HCT116 (cell line): ENCODE data around the gene TRAK1. TPM values are rescaled to one million over a fixed set of nuclear protein-coding genes. Genes with fewer than 3 reads are reported as not detected.

ENCODE experiments used
- ATAC-seq: fragments of 200-7000 bp; cut with Tn5 transposase; 2 replicates; pipeline ENCODE4 v1.9.1; 2020; ENCODE audit warnings: mild to moderate bottlenecking, moderate library complexity
- BruUV-seq: library from RNA; stranded (reverse); fragments of 400-500 nt; replicated peaks from 2 replicates; lab custom pipeline; 2021; lab: Mats Ljungman, UMichigan
- CTCF ChIA-PET: fragments of 300-600 bp; sonication (Branson Sonifier 250); formaldehyde crosslinking; loops from one replicate; lab custom pipeline; 2021; ENCODE audit warnings: antibody characterized with exemption; lab: Charles Lee
- POLR2A ChIA-PET: fragments of 300-600, 350-600 bp; sonication (Branson Sonifier 250); formaldehyde crosslinking; loops from one replicate; lab custom pipeline; 2021; ENCODE audit warnings: antibody characterized with exemption; lab: Charles Lee
- RAD21 ChIA-PET, 2 experiments: fragments of 300-600 bp; sonication (Branson Sonifier 250); formaldehyde crosslinking; loops; one replicate each; lab custom pipeline; 2023; ENCODE audit warnings: low total read pairs in 2 of 2; ENCODE audit not compliant: uncharacterized antibody in 2 of 2, unreplicated experiment in 2 of 2, low non-redundant PET in 1 of 2; lab: Charles Lee
- DNase-seq: peaks from one replicate; pipeline ENCODE4 v3.0.0-alpha.2; 2010; ENCODE audit warnings: low read depth, low spot score
- H2AFZ ChIP-seq: fragments of 200-600 bp; shearing (Covaris generic), sonication (generic); 2 replicates; pipeline ENCODE4 v1.6.1; 2017; ENCODE audit warnings: low read depth, mixed run types, mixed read lengths, antibody characterized with exemption, low read length; ENCODE audit not compliant: poor library complexity, severe bottlenecking
- H3K27ac ChIP-seq: 2 replicates; pipeline ENCODE4 v1.5.1; 2012; ENCODE audit warnings: low read depth, low read length
- H3K27me3 ChIP-seq: fragments of 200-600 bp; sonication (generic); 2 replicates; pipeline ENCODE4 v1.6.1; 2016; ENCODE audit warnings: mixed run types, low read length, mixed read lengths; ENCODE audit not compliant: insufficient read depth
- H3K36me3 ChIP-seq, 2 experiments: fragments of 200-500 bp in 1 of 2; fragments of 200-600 bp in 1 of 2; sonication (Bioruptor generic) in 1 of 2; sonication (generic) in 1 of 2; 2 replicates each; pipeline versions ENCODE4 v1.5.1 to v1.6.1; 2014 to 2016; ENCODE audit warnings: low read length in 2 of 2, inconsistent platforms in 1 of 2, mixed read lengths in 1 of 2, mixed run types in 1 of 2; ENCODE audit not compliant: insufficient read depth in 2 of 2, control insufficient read depth in 1 of 2
- H3K4me1 ChIP-seq, 2 experiments: fragments of 200-600 bp in 1 of 2; sonication (generic) in 1 of 2; 2 replicates each; pipeline versions ENCODE4 v1.5.1 to v1.6.1; 2012 to 2017; ENCODE audit warnings: low read length in 2 of 2, inconsistent platforms in 1 of 2, mild to moderate bottlenecking in 1 of 2, mixed read lengths in 1 of 2, mixed run types in 1 of 2, moderate library complexity in 1 of 2; ENCODE audit not compliant: insufficient read depth in 2 of 2, control insufficient read depth in 1 of 2
- H3K4me2 ChIP-seq: fragments of 200-600 bp; sonication (generic); 2 replicates; pipeline ENCODE4 v1.6.1; 2017; ENCODE audit warnings: mixed run types, low read length, mixed read lengths
- H3K4me3 ChIP-seq, 2 experiments: fragments of 200-600 bp in 1 of 2; sonication (generic) in 1 of 2; replicated peaks in 1 of 2; 2 replicates each; pipeline ENCODE4 v1.5.1; 2011 to 2016; ENCODE audit warnings: low read length in 2 of 2, control low read depth in 1 of 2, low read depth in 1 of 2, mild to moderate bottlenecking in 1 of 2, mixed read lengths in 1 of 2, mixed run types in 1 of 2
- H3K79me2 ChIP-seq: fragments of 200-600 bp; sonication (generic); 2 replicates; pipeline ENCODE4 v1.6.1; 2017; ENCODE audit warnings: mild to moderate bottlenecking, mixed run types, low read length, moderate library complexity, mixed read lengths; ENCODE audit not compliant: insufficient read depth
- H3K9ac ChIP-seq: fragments of 200-600 bp; sonication (generic); 2 replicates; pipeline ENCODE4 v1.6.1; 2016; ENCODE audit warnings: low read length, mixed read lengths
- H3K9me2 ChIP-seq: fragments of 200-600 bp; sonication (generic), shearing (Covaris generic); 2 replicates; pipeline ENCODE4 v1.6.1; 2017; ENCODE audit warnings: mixed run types, mild to moderate bottlenecking, moderate library complexity; ENCODE audit not compliant: insufficient read depth
- H3K9me3 ChIP-seq, 2 experiments: fragments of 200-500 bp in 1 of 2; fragments of 200-600 bp in 1 of 2; sonication (Bioruptor generic) in 1 of 2; sonication (generic) in 1 of 2; 2 replicates each; pipeline ENCODE4 v1.6.1; 2014 to 2017; ENCODE audit warnings: low read length in 2 of 2, mixed read lengths in 2 of 2, inconsistent platforms in 1 of 2, low read depth in 1 of 2, mild to moderate bottlenecking in 1 of 2, mixed run types in 1 of 2, moderate library complexity in 1 of 2; ENCODE audit not compliant: control insufficient read depth in 1 of 2, insufficient read depth in 1 of 2
- H4K20me1 ChIP-seq: fragments of 200-600 bp; sonication (generic), shearing (Covaris generic); 2 replicates; pipeline ENCODE4 v1.6.1; 2017; ENCODE audit warnings: mixed run types, mild to moderate bottlenecking, moderate library complexity; ENCODE audit not compliant: insufficient read depth
- EGR1 ChIP-seq: IDR thresholded peaks from 2 replicates; pipeline ENCODE4 v1.6.1; 2012; ENCODE audit warnings: low read depth
- EZH2 ChIP-seq: fragments of 200-600 bp; sonication (generic); IDR thresholded peaks from 2 replicates; pipeline ENCODE4 v1.6.1; 2017; ENCODE audit warnings: antibody characterized with exemption, mixed run types
- EZH2phosphoT487 ChIP-seq: fragments of 200-600 bp; IDR thresholded peaks from 2 replicates; pipeline ENCODE4 v1.6.1; 2018; ENCODE audit warnings: antibody characterized with exemption, borderline replicate concordance
- FOSL1 ChIP-seq: IDR thresholded peaks from 2 replicates; pipeline ENCODE4 v1.6.1; 2012; ENCODE audit warnings: low read depth
- POLR2A ChIP-seq: IDR thresholded peaks from 2 replicates; pipeline ENCODE4 v1.7.0; 2011; ENCODE audit warnings: borderline replicate concordance; ENCODE audit not compliant: insufficient read depth, insufficient read length; ENCODE audit errors: extremely low read depth
- POLR2AphosphoS5 ChIP-seq: IDR thresholded peaks from 2 replicates; pipeline ENCODE4 v1.6.1; 2011; ENCODE audit warnings: mild to moderate bottlenecking, low read depth, low read length, moderate library complexity
- RAD21 ChIP-seq: IDR thresholded peaks from 2 replicates; pipeline ENCODE4 v1.6.1; 2012; ENCODE audit warnings: low read depth, mild to moderate bottlenecking
- SP1 ChIP-seq: IDR thresholded peaks from 2 replicates; pipeline ENCODE4 v1.6.1; 2012; ENCODE audit warnings: low read depth
- SRF ChIP-seq: IDR thresholded peaks from 2 replicates; pipeline ENCODE4 v1.6.1; 2012; ENCODE audit warnings: low read depth
- TCF7L2 ChIP-seq: IDR thresholded peaks from 2 replicates; pipeline ENCODE4 v1.7.0; 2011; ENCODE audit warnings: borderline replicate concordance, inconsistent platforms; ENCODE audit not compliant: insufficient read depth, insufficient read length; ENCODE audit errors: extremely low read depth
- YY1 ChIP-seq: IDR thresholded peaks from 2 replicates; pipeline ENCODE4 v1.6.1; 2011; ENCODE audit warnings: low read length, low read depth, moderate library complexity, mild to moderate bottlenecking; ENCODE audit not compliant: insufficient replicate concordance; ENCODE audit errors: extremely low read depth
- ZFX ChIP-seq: fragments of 450-650 bp; IDR thresholded peaks from 2 replicates; pipeline ENCODE4 v1.6.1; 2017
- intact Hi-C: fragments of 100-400 bp; cut with micrococcal nuclease; formaldehyde crosslinking; loops from 2 replicates; pipeline ENCODE4 v1.10.0; 2022
- total RNA-seq: library from RNA; stranded (reverse); gene quantifications from one replicate; pipeline ENCODE4 v1.2.1, GENCODE V29; 2021; ENCODE audit not compliant: unreplicated experiment
- TF ChIP-seq, protein P1 (sequence below): IDR thresholded peaks from 2 replicates; pipeline ENCODE4 v1.6.1; 2012
- TF ChIP-seq, protein P2 (sequence below), 3 experiments: fragments of 200-600 bp in 1 of 3; sonication (generic) in 1 of 3; IDR thresholded peaks in 2 of 3; conservative IDR thresholded peaks in 1 of 3; 2 replicates each; pipeline ENCODE4 v1.5.1; 2012 to 2017; ENCODE audit warnings: low read depth in 2 of 3, low read length in 2 of 3, antibody characterized with exemption in 1 of 3, borderline replicate concordance in 1 of 3, control low read depth in 1 of 3, mild to moderate bottlenecking in 1 of 3, mixed read lengths in 1 of 3, mixed run types in 1 of 3, moderate library complexity in 1 of 3; ENCODE audit not compliant: insufficient read depth in 1 of 3
- TF ChIP-seq, protein P3 (sequence below): IDR thresholded peaks from 2 replicates; pipeline ENCODE4 v1.6.1; 2012
- TF ChIP-seq, protein P4 (sequence below): IDR thresholded peaks from 2 replicates; pipeline ENCODE4 v1.6.1; 2011; ENCODE audit warnings: mild to moderate bottlenecking, low read length, moderate library complexity; ENCODE audit not compliant: insufficient replicate concordance; ENCODE audit errors: extremely low read depth

TRAK1 gene
- total RNA-seq, 1 experiment from 2014 or later: 25.9 TPM

DNA sequence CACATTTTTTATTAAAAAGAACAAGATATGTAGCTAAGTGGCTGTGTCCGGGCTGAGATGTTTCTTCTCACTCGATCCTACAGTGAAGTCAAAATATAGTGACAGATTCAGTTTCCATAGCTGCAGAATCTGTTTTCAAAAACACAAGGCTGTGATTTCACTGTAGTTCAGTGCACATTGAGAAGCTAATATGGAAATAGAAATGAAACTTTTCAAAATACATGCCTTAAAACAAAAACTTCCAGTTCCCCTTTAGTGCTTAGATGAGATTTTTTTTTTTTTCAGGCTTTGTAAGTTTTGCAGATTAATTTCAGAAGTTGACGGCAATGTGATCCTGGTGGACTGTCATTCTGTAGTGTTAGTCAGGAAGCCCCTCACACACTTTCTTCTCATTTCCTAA is 23.8 kb upstream of the TRAK1 start (continued):
- TF ChIP-seq, protein P1, sequence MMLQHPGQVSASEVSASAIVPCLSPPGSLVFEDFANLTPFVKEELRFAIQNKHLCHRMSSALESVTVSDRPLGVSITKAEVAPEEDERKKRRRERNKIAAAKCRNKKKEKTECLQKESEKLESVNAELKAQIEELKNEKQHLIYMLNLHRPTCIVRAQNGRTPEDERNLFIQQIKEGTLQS: no peak
- TF ChIP-seq, protein P2, sequence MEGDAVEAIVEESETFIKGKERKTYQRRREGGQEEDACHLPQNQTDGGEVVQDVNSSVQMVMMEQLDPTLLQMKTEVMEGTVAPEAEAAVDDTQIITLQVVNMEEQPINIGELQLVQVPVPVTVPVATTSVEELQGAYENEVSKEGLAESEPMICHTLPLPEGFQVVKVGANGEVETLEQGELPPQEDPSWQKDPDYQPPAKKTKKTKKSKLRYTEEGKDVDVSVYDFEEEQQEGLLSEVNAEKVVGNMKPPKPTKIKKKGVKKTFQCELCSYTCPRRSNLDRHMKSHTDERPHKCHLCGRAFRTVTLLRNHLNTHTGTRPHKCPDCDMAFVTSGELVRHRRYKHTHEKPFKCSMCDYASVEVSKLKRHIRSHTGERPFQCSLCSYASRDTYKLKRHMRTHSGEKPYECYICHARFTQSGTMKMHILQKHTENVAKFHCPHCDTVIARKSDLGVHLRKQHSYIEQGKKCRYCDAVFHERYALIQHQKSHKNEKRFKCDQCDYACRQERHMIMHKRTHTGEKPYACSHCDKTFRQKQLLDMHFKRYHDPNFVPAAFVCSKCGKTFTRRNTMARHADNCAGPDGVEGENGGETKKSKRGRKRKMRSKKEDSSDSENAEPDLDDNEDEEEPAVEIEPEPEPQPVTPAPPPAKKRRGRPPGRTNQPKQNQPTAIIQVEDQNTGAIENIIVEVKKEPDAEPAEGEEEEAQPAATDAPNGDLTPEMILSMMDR (IDR thresholded peaks at IDR 0.05 in 2 of 3, conservative IDR thresholded peaks at IDR 0.05 in 1 of 3; ENCODE audit: borderline replicate concordance in 1 of 3, insufficient read depth in 1 of 3, low read depth in 2 of 3, low read length in 2 of 3): no peak
- no peak for TF ChIP-seq POLR2AphosphoS5
- TF ChIP-seq SRF: no peak
- TF ChIP-seq SP1: no peak

DNA sequence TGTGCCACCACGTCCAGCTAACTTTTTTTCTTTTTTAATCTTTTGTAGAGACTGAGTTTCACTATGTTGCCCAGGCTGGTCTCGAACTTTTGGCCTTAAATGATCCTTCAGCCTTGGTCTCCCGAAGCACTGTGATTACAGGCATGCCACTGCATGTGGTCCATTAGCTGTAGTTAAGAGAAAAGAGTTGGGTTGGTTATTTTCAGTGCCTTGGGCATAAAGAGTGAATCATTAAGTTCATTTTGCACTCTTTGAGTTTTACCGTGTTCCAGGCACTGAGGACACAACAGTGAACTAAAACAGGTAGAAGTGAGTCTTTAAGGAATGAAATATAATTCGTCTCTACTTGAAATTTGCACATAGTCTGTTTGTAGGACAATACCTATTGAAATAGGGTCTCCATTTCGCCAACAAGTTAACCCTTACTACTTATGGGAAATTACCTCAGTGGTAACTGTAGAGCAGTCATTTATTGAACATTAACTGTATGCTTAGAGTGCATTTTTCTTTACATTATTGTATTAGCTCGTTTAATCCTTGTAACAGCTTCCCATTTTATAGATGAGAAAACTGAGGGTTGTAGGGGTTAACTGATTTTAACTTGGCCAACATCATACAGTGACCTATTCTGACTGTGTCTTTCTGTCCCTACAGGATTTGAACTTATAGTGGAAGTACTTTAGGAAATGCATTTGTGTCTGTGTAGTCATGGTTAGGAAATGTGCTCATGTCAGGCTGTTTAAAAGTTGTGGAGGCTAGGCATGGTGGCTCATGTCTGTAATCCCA is 22.7 kb upstream of the TRAK1 start:
- no peak for DNase-seq
- Histone ChIP-seq H3K4me2 (no peak overlapping the region), H3K9me2 (no peaks in the 10 kb centered on the region), H3K9ac (no peak overlapping the region), H3K36me3 (no peaks in the 10 kb centered on the region), H4K20me1 (0 out of 2 replicates have a peak, but pooled peaks cover 3% of the 10 kb centered on the region), H3K27me3 (no peaks in the 10 kb centered on the region), H2AFZ (no peak overlapping the region), H3K4me3 (no peak overlapping the region), H3K9me3 (no peaks in the 10 kb centered on the region), H3K27ac (no peak overlapping the region), H3K79me2 (peaks cover 78% of the 10 kb centered on the region), H3K4me1 (peaks cover 51 to 52% of the 10 kb centered on the region in 2 experiments)
- ChIA-PET CTCF (no interaction called here), RAD21 (no interaction called here), POLR2A (no interaction called here)
- BruUV-seq: no TSS peak
- ATAC-seq: no peak
- intact Hi-C loops: no loop called here
- no peak for TF ChIP-seq EGR1
- TF ChIP-seq ZFX: no peak
- no peak for TF ChIP-seq SP1
- TF ChIP-seq POLR2AphosphoS5: no peak
- TF ChIP-seq, protein P3, sequence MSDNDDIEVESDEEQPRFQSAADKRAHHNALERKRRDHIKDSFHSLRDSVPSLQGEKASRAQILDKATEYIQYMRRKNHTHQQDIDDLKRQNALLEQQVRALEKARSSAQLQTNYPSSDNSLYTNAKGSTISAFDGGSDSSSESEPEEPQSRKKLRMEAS: no peak
- TF ChIP-seq, protein P1: no peak
- TF ChIP-seq TCF7L2: no peak
- no peak for TF ChIP-seq YY1
- no peak for TF ChIP-seq EZH2phosphoT487
- TF ChIP-seq, protein P2 (IDR thresholded peaks at IDR 0.05 in 2 of 3, conservative IDR thresholded peaks at IDR 0.05 in 1 of 3; ENCODE audit: borderline replicate concordance in 1 of 3, insufficient read depth in 1 of 3, low read depth in 2 of 3, low read length in 2 of 3): no peak
- TF ChIP-seq POLR2A: no peak
- no peak for TF ChIP-seq EZH2
- TF ChIP-seq, protein P4, sequence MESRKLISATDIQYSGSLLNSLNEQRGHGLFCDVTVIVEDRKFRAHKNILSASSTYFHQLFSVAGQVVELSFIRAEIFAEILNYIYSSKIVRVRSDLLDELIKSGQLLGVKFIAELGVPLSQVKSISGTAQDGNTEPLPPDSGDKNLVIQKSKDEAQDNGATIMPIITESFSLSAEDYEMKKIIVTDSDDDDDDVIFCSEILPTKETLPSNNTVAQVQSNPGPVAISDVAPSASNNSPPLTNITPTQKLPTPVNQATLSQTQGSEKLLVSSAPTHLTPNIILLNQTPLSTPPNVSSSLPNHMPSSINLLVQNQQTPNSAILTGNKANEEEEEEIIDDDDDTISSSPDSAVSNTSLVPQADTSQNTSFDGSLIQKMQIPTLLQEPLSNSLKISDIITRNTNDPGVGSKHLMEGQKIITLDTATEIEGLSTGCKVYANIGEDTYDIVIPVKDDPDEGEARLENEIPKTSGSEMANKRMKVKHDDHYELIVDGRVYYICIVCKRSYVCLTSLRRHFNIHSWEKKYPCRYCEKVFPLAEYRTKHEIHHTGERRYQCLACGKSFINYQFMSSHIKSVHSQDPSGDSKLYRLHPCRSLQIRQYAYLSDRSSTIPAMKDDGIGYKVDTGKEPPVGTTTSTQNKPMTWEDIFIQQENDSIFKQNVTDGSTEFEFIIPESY: no peak
- no peak for TF ChIP-seq FOSL1
- no peak for TF ChIP-seq RAD21
